Medulla oblongata (tissue), 1 donor: ENCODE results near the gene CDK5RAP1.
A peak's percentile ranks its signal among the peaks of the same experiment; 100 is the strongest.
"Not testable (repeated sequence)": the region's sequence is repeated elsewhere in the genome, so short reads cannot be mapped to it uniquely, and the experiment has no call there.

Experiments
- DNase-seq: peaks from one replicate; pipeline ENCODE4 v3.0.0-alpha.2; 2015; ENCODE audit errors: extremely low spot score

The CDK5RAP1 gene

DNA sequence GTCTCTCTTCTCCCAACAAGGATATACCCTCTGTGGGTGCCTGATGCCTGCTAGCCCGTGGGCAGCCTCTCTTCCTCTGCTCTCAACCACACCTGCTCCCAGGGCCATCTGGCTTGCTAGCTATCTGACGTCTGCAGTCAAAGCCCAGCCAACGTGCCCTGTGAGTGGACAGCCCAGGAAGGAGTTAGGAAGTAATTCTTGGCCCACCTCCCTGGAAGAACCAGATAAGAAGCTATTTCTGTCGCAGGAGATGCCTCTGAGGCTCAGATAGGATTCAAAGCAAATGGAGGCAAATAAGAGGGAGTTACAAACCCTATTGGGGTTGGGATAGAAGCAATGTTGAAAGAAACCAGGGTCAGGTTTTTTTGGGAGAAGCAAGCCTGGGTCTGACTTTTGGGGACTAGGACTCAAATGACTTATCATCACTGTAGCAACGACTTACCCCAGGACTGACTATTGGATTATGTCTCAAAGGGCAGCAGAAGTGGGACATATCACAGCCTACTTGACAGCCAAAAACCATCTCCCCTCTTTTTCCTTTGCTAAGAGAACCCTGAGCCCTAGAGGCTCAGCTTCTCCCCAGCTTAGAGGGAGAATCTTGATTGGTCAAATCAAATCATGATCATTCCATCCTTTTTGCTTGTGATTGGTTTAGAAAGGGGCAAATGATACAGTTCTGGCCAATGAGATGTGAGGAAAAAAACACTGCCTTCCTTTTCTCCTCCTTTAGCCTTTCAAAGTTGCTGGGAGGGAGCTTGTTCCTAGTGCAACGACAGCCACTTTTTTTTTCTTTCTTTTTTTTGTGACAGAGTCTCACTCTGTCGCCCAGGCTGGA, 18.0 kb upstream of the CDK5RAP1 start:
- DNase-seq, result no peak

- no peak for DNase-seq
Measured at GRCh38 chr20:33418033-33418432, 16.7 kb upstream of the CDK5RAP1 start.

- peak; percentile 72 for DNase-seq
Measured at GRCh38 chr20:33415948-33416347, 14.6 kb upstream of the CDK5RAP1 start.

DNA sequence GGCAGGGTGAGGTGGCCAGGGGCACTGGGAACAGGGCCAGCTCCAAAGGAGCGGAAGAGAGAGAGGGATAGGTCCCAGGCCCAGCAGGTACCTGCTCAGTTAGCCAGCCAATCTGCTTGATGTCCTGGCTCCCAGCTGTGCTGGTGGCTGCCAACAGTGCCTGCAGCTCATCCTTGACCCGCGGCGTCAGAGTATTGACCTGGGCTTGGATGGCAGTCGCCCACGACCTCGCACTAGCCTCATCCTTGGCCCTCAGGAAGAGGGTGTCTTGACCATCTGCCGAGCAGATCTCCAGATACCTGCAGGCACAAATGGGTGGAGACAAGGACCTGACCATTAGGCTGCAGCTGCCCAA, 11.1 kb upstream of the CDK5RAP1 start:
- DNase-seq, result no peak

DNA sequence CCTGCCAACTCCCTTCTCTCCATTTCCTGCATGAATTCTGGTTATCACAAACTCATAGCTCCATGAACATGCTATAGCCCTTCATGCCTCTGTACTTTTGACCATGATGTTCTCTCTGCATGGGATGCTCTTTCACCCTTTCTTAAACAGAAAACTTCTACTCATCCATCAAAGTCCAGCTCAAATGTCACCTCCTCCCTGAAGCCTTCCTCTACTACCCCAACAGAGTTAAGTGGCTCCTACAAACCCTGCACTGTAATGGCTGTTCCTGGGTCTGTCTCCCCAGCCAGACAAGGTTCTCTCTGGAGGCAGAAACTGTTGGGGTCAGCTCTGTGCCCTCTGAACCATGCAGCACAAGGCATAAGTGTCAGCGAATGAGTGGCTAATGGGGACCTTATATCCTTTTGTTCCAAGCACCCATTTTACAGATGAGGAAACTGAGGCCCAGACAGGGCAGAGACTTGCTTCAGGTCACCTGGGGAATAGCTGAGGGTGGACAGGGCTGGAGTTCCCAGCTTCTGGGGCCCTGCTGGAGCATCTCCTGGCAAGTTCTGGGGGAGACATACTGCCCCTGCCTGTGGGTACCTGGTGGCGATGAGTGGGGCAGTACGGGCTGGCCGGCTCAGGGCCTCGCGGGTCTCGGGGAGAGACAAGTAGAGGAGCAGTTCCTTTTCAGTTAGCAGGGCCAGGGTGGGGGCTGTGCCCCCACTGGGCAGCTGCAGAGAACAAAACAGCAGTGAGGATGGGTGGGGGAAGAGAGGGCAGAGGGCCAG, 10.6 kb upstream of the CDK5RAP1 start:
- DNase-seq, result no peak

DNA sequence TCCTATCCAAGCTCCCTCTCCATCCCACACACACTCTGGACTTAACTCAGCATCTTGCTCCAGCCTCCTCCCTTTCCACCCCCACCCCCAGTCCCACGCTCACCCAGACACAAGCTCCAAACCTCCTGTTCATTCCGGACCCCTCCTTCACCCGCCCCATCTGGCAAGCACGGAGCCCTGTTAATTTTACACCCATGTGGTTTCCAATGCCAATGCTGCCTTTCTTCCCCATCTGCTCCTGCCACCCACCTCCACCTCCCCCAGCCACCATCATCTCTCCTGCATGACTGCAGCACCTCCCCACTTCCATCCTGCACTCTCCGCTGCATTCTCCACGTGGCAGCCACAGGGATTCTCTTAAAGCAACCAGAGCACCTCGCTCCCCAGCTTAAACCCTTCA, 9.9 kb upstream of the CDK5RAP1 start:
- no peak for DNase-seq

DNA sequence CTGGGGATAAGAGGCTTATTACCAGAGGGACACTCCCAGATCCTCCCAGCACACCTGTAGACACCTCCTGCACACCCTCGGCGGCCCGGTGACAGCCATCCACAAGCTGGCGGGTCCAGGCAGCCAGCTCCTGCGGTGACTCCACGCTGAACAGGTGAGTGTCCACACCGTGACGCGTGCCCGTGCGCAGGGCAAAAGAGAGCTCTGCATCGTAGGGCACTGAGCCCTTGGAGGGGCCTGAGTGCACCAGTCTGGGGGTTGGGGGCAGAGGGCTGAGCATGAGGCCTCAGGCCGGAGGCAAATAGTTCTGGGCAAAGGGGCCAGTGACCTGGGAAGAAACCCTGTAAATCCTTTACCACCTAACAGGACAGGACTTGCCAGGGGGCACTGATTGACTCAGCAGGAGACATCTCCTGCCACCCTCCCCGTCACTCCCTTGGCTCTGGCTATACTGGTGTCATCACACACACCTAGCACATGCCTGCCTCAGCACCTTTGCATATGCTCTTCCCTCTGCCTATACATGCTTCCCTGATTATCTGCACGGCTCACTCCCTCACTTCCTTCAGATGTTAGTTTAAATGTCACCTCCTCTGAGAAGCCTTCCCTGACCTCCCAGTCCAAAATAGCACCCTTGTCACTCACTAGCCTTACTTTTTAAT, 8.9 kb upstream of the CDK5RAP1 start:
- DNase-seq, result no peak

DNA sequence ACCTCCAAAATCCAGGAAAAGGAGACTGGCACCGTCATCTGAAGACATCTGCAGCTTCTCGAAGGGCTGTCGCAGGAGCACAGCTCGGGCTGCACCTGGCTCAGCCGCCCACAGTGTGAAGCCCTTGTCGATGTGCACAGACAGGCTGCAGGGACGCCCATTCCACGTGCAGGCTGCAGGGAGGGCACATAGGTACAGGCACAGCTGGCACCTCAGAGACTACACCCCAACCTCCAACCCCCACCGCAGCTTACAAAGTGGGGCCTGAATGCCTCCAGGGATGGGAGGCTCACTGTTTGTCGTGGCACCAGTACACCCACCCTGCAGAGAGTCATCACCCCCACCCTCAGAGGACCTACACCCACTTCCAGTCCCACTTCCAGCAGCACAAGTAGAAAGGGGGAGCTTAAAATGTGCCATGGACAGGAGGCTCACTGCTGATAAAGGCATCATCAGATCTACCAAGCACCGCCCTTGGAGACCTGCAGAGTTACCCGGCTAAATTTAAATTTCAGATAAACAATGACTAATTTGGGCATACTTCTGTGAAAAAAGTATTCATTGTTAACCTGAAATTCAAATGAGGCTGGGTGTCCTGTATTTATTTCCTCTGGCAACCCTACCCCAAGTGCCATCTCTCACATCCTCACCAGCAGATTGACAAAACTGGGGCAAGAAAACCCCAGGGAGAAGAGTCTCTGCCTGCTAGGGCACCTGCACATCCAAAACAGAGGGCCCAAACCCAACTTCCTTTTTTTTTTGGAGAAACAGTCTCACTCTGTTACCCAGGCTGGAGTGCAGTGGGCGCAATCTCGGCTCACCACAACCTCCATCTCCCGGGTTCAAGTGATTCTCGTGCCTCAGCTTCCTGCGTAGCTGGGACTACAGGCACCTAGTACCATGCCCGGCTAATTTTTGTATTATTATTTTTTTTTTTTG, 7.7 kb upstream of the CDK5RAP1 start:
- DNase-seq, result no peak

GRCh38 chr20:33408313-33408712, 7.0 kb upstream of the CDK5RAP1 start:
- no peak for DNase-seq

DNA sequence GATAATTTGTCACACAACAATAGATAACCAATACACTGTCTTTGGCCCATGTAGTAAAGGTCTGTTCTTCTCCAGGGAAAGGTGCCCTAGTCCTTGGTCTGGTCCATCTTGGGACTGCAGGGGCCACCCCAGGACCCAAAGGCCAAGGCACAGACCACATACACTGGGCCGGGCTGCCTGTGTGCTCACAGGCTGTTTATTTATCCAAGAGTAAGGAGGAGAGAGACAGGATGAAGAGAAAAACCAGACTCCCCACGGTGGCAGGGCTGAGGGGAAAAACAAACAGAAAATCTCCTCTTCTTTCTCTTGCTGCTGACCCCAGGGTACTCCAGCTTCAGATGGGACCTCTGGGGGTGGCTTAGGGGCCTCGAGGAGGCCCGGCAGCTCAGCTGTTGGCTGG, 6.5 kb upstream of the CDK5RAP1 start:
- no peak for DNase-seq

DNA sequence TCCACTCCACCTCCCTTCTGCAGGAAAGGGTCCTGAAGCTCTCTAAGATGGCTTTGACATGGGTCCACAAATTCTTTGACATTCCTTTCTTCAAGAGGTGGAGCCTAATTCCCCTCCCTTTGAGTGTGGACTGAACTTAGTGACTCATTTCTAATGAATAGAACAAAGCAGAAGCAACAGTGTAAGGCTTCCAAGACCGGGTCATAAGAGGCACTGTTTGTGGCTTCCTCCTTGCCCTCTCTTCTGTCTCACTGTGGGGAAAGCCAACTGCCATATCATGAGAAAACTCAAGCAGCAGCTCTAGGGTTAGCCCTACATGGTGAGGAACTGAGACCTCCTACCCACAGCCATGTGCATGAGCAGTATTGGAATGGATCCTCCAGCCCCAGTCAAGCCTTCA, 5.9 kb upstream of the CDK5RAP1 start:
- DNase-seq, result no peak

GRCh38 chr20:33404281-33404680, 3.0 kb upstream of the CDK5RAP1 start:
- DNase-seq, result no peak

DNA sequence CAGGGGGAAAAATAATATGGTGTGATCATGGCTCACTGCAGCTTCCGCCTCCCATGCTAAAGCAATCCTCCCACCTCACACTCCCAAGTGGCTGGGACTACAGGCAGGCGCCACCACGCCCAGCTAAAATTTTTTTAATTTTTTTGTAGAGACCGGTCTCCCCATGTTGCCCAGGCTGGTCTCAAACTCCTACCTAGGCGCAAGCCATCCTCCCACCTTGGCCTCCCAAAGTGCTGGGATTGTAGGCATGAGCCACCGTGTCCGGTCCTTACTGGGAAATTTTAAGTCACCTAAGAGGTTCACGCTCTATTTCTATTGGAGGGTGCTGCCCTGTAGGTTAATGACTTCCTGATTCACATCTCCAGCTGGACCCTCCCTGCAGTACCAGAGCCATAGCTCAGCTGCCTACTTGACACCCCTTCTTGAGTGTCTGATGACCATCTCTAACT, 626 bp upstream of the CDK5RAP1 start:
- no peak for DNase-seq

GRCh38 chr20:33400812-33401183, 521 bp downstream of the CDK5RAP1 start:
- DNase-seq, result no peak

DNA sequence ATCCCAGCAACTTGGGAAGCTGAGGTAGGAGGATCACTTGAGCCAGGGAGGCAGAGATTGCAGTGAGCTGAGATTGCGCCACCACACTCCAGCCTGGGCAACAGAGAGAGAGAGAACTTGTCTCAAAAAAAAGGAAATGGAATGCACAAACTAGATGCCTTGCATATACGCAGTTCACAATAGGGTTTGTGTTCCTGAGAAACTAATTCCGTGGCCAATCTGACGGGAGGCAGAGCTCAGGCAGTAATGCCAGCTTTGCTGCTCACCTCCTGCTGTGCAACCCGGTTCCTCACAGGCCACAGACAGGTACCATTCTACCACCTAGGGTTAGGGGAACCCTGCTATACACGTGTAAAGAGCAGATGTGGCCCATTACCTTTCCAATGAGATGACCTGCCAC, 1.4 kb downstream of the CDK5RAP1 start:
- no peak for DNase-seq

DNA sequence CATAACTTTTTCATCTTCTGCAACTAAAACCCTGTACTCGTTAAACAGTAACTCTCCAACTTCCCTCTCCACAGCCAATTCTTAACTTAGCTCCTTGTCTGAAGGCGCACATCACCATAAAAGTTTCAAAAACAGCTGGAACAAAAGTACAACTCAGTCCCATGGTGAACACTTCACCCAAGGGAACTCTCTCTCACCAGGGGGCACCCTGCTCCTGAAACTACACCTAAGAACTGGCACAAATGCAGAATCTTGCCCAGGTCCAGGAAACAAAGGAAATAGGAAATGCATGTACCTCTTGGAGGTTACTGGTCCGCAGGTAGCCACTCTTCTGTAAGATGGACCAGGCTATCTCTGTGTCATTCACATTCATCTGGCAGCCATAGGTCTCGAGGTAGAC, 6.6 kb downstream of the CDK5RAP1 start:
- DNase-seq, result no peak

DNA sequence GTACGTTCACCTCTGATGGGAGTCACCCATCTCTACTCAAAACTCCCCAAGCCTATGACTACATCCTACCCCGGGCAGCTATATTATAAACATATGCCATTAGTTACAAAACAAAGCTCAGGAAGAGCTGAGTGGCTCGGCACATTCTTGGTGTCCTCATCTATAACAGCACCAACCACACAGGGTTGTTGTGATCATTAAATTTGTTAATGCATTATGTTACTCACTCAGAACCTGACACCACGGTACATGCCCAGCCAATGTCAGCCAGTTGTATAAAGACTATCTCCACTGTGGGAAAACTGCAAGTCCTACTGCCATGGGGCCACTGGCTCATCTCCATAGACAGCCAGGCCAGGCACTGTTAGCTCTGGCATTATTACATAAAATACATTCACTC, 7.7 kb downstream of the CDK5RAP1 start:
- DNase-seq, result no peak

GRCh38 chr20:33391722-33392415, 9.4 kb downstream of the CDK5RAP1 start:
- no peak for DNase-seq

GRCh38 chr20:33389326-33389725, 12.0 kb downstream of the CDK5RAP1 start:
- DNase-seq, result not testable (repeated sequence)

DNA sequence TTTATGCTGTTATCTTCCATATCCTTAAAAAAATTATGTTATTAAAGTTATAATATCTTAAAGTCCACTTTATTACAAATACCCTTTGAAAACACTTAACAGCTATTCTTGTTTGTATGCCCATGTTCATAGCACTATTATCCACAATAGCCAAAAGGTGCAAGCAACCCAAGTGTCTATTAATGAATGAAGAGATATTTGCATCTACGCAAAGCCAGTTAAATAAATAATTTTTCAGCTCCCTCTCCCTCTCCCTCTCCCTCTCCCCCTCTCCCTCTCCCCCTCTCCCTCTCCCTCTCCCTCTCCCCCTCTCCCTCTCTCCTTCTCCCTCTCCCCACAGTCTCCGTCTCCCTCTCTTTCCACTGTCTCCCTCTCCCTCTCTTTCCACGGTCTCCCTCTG, 13.1 kb downstream of the CDK5RAP1 start:
- no peak for DNase-seq

GRCh38 chr20:33387177-33387576, 14.1 kb downstream of the CDK5RAP1 start:
- DNase-seq, result no peak
